IPS DF 6.9 (cell line): ENCODE measurements around the gene PTP4A1.

Experiments
- DNase-seq: peaks from one replicate; pipeline ENCODE4 v3.0.0-alpha.2; 2013; ENCODE audit warnings: low read depth, low spot score
- H3K27ac ChIP-seq: one replicate; pipeline ENCODE4 v1.5.1; 2013; ENCODE audit warnings: low read length, control low read depth
- H3K27me3 ChIP-seq: 2 replicates; pipeline ENCODE4 v1.6.1; 2013; ENCODE audit warnings: mild to moderate bottlenecking, low read length; ENCODE audit not compliant: control insufficient read depth, insufficient read depth
- H3K36me3 ChIP-seq: 2 replicates; pipeline ENCODE4 v1.6.1; 2013; ENCODE audit warnings: low read length; ENCODE audit not compliant: control insufficient read depth, insufficient read depth
- H3K4me1 ChIP-seq: 2 replicates; pipeline ENCODE4 v1.6.1; 2013; ENCODE audit warnings: low read length; ENCODE audit not compliant: control insufficient read depth, insufficient read depth
- H3K4me3 ChIP-seq: 2 replicates; pipeline ENCODE4 v1.5.1; 2013; ENCODE audit warnings: mild to moderate bottlenecking, low read length
- H3K9me3 ChIP-seq: 2 replicates; pipeline ENCODE4 v1.6.1; 2013; ENCODE audit warnings: low read length, inconsistent platforms; ENCODE audit not compliant: control insufficient read depth, insufficient read depth
- WGBS: extraction: QIAGEN DNeasy Blood & Tissue Kit; methylation state at CpG from one replicate; pipeline ENCODE4 v1.1.7; 2013; ENCODE audit warnings: mixed read lengths, missing lambda C conversion rate; ENCODE audit not compliant: insufficient read length, insufficient coverage; 5-methylcytosine and 5-hydroxymethylcytosine counted together

Gene PTP4A1

DNA sequence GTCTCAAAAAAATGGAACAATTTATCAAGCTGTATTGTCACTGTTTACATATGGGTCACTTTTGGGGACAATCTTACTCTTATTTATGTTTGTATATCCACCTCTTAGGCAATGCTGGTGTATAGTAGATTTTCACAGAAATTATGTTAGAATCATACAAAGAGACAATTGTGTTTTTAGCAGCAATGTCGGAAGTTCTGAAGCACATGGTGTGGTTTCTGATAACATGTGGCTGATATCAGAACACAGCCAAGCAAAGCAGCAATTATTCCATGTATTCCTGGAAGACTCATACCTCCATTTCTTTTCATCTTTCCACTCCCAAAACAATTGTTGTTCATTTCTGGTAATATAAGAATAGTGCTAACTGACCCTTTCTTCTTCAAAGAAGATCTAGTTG is 17.5 kb upstream of the PTP4A1 start:
- no peaks in the 10 kb centered on the region for H3K27me3 ChIP-seq
- no CpG with 5 or more reads among the region's 1 CpG for WGBS
- H3K4me1 ChIP-seq, result no peaks in the 10 kb centered on the region
- no peak for DNase-seq
- no peak overlapping the region for H3K27ac ChIP-seq
- H3K36me3 ChIP-seq, result no peaks in the 10 kb centered on the region
- no peak overlapping the region for H3K4me3 ChIP-seq
- no peaks in the 10 kb centered on the region for H3K9me3 ChIP-seq

DNA sequence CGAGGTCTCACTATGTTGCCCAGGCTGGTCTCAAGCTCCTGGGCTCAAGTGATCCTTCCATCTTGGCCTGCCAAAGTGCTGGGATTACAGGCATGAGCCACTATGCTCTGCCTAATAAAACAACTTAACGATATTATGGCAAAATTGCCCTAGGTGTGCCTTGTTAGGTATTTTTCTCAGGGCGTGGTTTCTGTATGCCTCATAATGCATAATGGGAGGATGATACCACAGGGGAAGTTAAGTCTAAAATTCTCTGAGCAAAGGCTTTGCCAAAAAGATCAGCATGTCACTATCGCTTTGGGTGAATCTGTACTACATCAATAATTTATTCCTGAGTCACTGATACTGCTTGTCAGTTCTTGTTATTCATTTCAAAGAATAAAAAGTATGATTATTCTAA is 15.9 kb upstream of the PTP4A1 start:
- H3K36me3 ChIP-seq, result no peaks in the 10 kb centered on the region
- no peak for DNase-seq
- WGBS, result no CpG with 5 or more reads among the region's 4 CpGs

DNA sequence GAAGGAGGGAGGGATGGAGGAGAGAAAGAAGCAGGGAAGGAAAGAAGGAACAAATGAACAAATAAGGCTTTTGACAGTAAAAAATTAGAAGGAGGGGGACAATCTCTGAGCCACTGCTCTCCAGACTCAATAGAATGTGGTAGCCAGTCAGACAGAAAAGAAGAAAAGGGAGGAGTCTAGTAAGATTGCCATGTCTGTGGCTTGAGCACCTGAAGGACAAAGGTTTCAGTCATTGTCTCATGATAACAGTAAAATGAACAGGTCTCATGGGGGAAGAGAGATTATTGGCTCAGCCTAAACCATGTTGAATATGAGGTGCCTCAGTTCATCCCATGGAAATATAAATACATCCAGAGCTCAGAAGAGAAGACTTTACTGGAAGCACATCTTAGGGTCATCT is 14.0 kb upstream of the PTP4A1 start:
- H3K4me3 ChIP-seq, result no peak overlapping the region

More for the DNA sequence above, 15.9 kb upstream of the PTP4A1 start:
- Histone ChIP-seq H3K4me3 (no peak overlapping the region), H3K27me3 (no peaks in the 10 kb centered on the region), H3K4me1 (no peaks in the 10 kb centered on the region), H3K27ac (no peak overlapping the region), H3K9me3 (no peaks in the 10 kb centered on the region)

DNA sequence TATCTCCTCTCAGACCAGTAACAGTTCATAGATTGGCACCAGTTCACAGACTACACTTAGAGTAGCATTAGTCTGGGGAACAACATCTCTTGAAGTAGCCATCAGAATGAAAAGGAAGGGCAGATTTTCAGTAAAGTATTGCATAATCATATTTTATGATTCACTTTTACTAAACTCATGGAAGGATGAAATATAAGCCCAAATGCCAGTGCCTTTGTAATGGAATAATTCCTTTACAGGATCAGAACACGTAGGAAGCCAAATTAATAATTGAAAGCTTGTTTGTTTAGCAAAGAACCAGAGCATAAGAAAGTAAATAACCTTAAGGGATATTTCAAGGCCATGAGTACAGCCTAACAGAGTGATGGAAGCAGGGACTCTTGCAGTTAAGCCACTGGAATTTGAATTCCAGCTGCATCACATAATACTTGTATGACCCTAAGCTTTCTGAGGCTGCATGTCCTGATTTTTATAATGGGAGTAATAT is 11.4 kb upstream of the PTP4A1 start:
- no peak for DNase-seq
- Histone ChIP-seq H3K36me3 (no peaks in the 10 kb centered on the region), H3K9me3 (no peaks in the 10 kb centered on the region), H3K4me3 (no peak overlapping the region), H3K4me1 (no peaks in the 10 kb centered on the region), H3K27me3 (no peaks in the 10 kb centered on the region), H3K27ac (no peak overlapping the region)
- WGBS, result no CpG with 5 or more reads among the region's 1 CpG

More for the DNA sequence above, 14.0 kb upstream of the PTP4A1 start:
- no peaks in the 10 kb centered on the region for H3K36me3 ChIP-seq
- no peaks in the 10 kb centered on the region for H3K4me1 ChIP-seq
- no peak for DNase-seq
- H3K27ac ChIP-seq, result no peak overlapping the region
- H3K9me3 ChIP-seq, result no peaks in the 10 kb centered on the region
- H3K27me3 ChIP-seq, result no peaks in the 10 kb centered on the region

DNA sequence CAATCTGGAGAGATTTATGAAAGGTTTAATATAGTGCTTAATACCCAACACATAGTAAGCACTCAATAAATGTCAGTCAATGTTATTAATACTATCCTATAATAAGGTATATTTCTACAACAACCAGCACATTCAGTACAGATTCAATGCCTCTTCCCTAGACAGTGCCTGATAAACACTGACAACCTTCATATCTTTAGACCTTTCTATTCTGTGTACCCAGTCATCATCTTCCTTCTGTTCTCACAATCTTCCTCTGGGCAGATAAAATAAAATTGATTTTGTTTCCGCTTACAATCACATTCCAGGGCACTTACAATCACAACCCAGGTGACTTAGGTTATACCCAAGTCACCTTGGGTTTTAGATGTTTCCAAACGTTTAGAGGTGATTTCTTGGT is 11.0 kb upstream of the PTP4A1 start:
- H3K4me1 ChIP-seq, result 0 out of 2 replicates have a peak, but pooled peaks cover 2% of the 10 kb centered on the region
- DNase-seq, result no peak
- no peaks in the 10 kb centered on the region for H3K27me3 ChIP-seq
- H3K9me3 ChIP-seq, result no peaks in the 10 kb centered on the region
- no peaks in the 10 kb centered on the region for H3K36me3 ChIP-seq
- no peak overlapping the region for H3K27ac ChIP-seq
- H3K4me3 ChIP-seq, result no peak overlapping the region
- no CpG with 5 or more reads among the region's 2 CpGs for WGBS

DNA sequence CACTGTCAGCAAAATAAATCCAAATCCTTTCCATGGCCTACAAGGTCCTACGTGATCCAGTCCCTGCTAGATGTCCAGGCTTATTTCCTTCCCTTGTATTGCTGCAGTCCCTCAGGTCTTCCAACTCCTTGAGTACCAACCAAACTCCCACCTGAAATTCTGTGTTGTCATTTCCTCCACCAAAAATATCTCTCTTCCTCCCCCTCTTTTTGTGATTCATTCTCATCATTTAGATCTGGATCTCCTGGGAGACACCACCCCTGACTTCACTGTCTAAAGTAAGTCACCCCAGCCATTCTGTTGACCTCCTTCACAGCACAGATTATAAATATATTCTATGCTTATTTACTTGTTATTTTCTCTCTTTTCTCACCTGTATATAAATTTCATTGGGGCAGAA is 9.0 kb upstream of the PTP4A1 start:
- no peaks in the 10 kb centered on the region for H3K36me3 ChIP-seq
- DNase-seq, result no peak
- H3K4me1 ChIP-seq, result peaks cover 4% of the 10 kb centered on the region; the same call in 1 of the 2 replicates
- no peaks in the 10 kb centered on the region for H3K9me3 ChIP-seq
- H3K4me3 ChIP-seq, result no peak overlapping the region
- H3K27ac ChIP-seq, result no peak overlapping the region
- no peaks in the 10 kb centered on the region for H3K27me3 ChIP-seq
- no CpG with 5 or more reads among the region's 1 CpG for WGBS

DNA sequence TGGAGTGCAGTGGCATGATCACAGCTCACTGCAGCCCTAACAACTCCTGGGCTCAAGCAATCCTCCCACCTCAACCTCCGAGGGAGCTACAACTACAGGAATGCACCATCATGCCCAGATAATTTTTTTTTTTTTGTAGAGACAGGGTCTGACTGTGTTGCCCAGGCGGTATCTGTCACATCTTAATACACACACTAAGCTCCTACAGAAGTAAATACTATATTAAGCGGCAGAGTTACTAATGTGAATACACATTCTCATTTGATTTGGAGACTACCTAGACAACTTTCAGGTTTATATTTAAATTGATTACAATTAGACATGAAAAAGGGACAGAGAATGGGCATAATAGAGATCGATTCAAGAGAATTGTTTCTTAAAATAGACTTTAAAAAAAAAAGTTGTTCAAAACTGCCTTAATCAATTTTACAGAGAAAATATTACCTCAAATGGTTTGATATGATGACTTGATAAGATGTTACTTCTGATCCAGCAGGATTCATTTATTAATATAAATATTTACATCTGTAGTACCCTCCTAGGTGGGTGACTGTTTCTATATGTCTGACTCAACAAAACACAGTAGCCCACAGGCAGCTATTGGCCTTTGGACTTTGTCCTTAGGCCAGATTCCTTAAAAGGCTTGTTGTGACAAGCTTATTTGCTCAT is 7.1 kb upstream of the PTP4A1 start:
- no peaks in the 10 kb centered on the region for H3K9me3 ChIP-seq
- no CpG with 5 or more reads among the region's 4 CpGs for WGBS
- H3K4me1 ChIP-seq, result peaks cover 4% of the 10 kb centered on the region; the same call in 1 of the 2 replicates
- no peak overlapping the region for H3K27ac ChIP-seq
- no peak overlapping the region for H3K4me3 ChIP-seq
- H3K36me3 ChIP-seq, result no peaks in the 10 kb centered on the region
- no peaks in the 10 kb centered on the region for H3K27me3 ChIP-seq
- no peak for DNase-seq

DNA sequence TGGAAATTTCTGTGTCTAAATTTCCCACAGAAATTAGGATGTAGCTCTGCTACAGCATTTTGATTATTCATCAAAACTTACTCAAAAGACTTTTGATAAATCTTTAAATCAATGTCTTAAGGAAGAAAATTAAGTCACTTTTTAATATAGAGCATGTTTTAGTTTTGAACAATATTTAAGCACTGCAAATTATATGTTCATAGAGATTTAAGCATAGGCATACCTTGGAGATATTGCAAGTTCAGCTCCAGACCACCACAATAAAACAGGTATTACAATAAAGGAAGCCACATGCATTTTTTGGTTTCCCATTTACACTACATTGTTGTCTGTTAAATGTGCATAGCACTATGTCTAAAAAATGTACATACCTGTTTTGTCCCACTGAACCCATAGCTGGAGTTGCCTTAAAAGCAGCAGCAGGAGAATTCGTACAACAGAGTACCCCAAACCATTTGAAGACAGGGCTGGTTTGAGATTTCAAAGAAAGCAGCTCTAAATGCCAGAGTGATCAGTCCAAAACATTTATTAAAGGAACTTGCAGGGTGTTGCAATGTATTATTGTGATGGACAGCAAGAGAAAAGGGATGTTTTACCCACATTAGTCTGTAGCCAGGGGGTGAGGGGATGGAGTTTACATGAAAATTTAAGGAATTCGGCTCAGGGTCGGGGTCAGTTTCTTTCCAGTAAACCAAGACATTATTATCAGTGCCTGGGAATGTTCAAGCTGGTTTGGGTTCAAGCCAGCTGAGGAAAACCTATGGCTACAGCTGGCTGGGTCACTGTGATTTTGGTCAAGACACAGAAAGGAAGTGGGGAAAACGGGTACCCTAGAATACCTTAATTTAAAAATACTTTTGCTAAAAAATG is 6.3 kb upstream of the PTP4A1 start:
- DNase-seq, result no peak
- Histone ChIP-seq H3K9me3 (no peaks in the 10 kb centered on the region), H3K27me3 (no peaks in the 10 kb centered on the region), H3K36me3 (no peaks in the 10 kb centered on the region), H3K4me3 (no peak overlapping the region), H3K4me1 (peaks cover 4% of the 10 kb centered on the region; the same call in 1 of the 2 replicates), H3K27ac (no peak overlapping the region)
- no CpG with 5 or more reads among the region's 4 CpGs for WGBS

DNA sequence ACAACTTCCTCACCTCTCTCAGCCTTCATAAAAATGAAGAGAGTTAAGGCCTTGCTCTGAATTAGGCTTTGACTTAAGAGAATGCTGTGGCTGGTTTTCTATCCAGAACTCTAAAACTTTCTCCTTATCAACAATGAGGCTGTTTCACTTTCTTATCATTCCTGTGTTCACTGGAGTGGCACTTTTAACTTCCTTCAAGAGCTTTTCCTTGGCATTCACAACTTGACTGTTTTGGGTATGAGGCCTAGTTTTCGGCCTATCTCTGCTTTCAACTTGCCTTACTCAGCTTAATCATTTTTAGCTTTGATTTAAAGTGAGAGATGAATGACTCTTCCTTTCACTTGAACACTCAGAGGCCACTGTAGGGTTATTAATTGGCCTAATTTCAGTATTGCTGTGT is 4.3 kb upstream of the PTP4A1 start:
- H3K36me3 ChIP-seq, result no peaks in the 10 kb centered on the region
- no peak overlapping the region for H3K4me3 ChIP-seq
- no peak for DNase-seq
- WGBS, result no CpG with 5 or more reads among the region's 1 CpG
- H3K27ac ChIP-seq, result no peak overlapping the region
- no peaks in the 10 kb centered on the region for H3K27me3 ChIP-seq
- H3K4me1 ChIP-seq, result peaks cover 4% of the 10 kb centered on the region; the same call in 1 of the 2 replicates
- no peaks in the 10 kb centered on the region for H3K9me3 ChIP-seq

DNA sequence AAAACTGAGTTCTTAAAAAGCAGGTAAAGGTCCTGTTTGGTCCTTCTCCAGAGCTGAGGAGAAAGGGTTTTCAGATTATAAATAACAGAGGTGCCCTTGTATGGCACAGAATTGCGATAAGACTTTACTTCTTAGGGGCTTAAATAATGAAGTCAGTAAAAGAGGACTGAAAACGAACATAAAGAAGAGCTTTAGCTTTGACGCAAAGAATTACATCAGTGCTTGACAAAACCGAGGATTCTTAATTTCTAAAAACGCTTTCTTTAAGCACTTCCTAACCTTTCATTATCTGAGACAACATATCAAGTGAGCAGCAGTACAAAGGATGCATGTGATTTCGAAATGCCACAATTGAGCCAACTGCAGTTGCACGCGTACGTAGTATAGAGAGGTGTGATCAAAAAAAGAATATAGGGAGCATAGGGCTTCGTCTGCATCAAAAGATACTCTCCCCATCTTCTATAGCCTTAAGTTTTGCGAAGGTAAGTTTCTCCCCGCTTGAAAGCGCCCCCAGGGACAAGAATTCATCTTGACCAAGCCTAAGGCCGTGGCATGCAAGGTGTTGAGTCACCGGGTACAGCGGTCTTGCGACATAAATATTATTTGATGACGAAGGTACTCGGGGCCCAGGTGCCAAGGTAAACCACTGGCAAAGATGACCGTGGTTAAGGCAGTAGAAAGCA is 778 bp upstream of the PTP4A1 start:
- Histone ChIP-seq H3K27me3 (no peaks in the 10 kb centered on the region), H3K9me3 (no peaks in the 10 kb centered on the region), H3K4me3 (peak overlapping the region; percentile 77; the same call in 1 of the 2 replicates), H3K27ac (no peak overlapping the region), H3K36me3 (peaks cover 2% of the 10 kb centered on the region; the same call in 1 of the 2 replicates), H3K4me1 (peaks cover under 1% of the 10 kb centered on the region; the same call in 1 of the 2 replicates)
- DNase-seq, result no peak
- no CpG with 5 or more reads among the region's 20 CpGs for WGBS
